ENCODE measurements around the gene TXNRD2. TPM values are rescaled to one million over a fixed set of nuclear protein-coding genes. Genes with fewer than 3 reads are reported as not detected.

TXNRD2 gene
- total and polyA plus RNA-seq, 8 donors: 9.6 to 41.6 (median 14.8) TPM

DNA sequence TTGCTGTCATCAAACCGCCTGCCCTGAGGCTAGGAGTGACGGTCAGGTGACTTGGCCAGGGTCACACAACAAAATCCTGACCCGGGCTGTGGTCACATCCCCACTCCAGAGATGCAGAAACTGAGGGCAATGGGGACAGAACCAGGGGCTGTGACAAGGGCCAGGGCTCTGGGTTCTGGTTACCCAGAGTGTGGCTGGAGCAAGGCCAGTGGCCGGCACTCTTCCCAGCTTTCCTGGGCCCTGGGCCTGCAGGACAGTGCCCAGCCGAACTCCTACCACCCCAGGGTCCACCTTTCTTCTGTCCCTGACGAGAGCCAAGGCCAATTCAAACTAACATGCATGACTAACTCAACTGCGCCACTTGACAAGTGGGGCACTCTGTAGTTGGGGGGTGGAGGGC, 39.1 kb upstream of the TXNRD2 start:
- DNase-seq: peak in 1 of 6 donors; percentile 38
- no peak for FAIRE-seq
- intact Hi-C loops (cut with DNase I): no loop called here
- Histone ChIP-seq H3K9me3 (no peaks in the 10 kb centered on the region), H3K36me3 (no peaks in the 10 kb centered on the region), H3K27ac (no peak overlapping the region), H3K27me3 (no peaks in the 10 kb centered on the region), H3K4me1 (peaks cover 0 to under 1% (median 0%) of the 10 kb centered on the region in 3 donors), H3K4me3 (no peak overlapping the region)
- 82 to 88% methylated on average over 7 of the region's 7 CpGs for WGBS, 2 donors
- ATAC-seq: no peak
- TF ChIP-seq, protein P1, sequence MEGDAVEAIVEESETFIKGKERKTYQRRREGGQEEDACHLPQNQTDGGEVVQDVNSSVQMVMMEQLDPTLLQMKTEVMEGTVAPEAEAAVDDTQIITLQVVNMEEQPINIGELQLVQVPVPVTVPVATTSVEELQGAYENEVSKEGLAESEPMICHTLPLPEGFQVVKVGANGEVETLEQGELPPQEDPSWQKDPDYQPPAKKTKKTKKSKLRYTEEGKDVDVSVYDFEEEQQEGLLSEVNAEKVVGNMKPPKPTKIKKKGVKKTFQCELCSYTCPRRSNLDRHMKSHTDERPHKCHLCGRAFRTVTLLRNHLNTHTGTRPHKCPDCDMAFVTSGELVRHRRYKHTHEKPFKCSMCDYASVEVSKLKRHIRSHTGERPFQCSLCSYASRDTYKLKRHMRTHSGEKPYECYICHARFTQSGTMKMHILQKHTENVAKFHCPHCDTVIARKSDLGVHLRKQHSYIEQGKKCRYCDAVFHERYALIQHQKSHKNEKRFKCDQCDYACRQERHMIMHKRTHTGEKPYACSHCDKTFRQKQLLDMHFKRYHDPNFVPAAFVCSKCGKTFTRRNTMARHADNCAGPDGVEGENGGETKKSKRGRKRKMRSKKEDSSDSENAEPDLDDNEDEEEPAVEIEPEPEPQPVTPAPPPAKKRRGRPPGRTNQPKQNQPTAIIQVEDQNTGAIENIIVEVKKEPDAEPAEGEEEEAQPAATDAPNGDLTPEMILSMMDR (IDR thresholded peaks at IDR 0.05): no peak

DNA sequence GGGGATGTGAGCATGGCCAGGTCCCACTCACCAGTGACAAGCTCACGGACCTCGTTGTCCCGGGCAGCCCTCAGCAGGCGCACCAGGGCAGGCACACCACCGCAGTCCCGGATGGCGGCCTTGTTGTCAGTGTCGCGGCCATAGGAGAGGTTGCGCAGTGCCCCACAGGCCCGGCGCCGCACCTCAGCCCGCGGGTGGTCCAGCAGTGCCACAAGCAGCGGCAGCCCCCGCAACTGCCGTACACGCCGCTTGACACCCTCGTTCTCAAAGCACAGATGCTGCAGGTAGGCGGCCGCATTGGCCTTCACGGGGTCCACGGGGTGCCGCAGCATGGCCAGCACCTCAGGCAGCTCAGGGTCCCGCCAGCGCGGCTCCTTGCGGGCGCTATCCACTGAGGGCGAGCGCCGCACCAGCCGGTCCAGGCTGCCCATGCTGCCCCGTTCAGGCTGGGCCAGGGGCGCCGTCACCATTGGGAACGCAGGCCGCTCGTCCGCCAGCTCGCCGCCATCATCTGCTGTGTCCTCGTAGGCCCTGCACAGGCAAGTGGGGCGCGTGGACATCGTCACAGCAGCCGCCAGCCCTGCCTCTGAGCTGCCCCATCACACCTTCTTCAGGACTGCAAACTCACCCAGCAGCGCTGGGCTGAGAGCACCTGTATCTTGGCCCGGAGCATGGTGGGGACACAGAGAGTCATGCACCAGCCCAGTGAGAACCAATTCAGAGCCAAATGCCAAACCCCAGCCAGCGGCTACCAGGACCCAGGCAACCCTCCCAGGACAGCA, 38.3 kb upstream of the TXNRD2 start:
- no peaks in the 10 kb centered on the region for H3K9me3 ChIP-seq
- ATAC-seq (no peak), DNase-seq (peak in 2 of 6 donors; percentile 21 to 67), FAIRE-seq (no peak)
- TF ChIP-seq, protein P1 (IDR thresholded peaks at IDR 0.05): no peak
- no peaks in the 10 kb centered on the region for H3K27me3 ChIP-seq
- intact Hi-C loops (cut with DNase I): loop anchor here in 2 of 3 donors (10.0 kb wide), 3 partner anchors 45 to 305 kb away; partner anchors contain the start of gene TANGO2 (in 1 of the 2)
- H3K27ac ChIP-seq: no peak overlapping the region
- WGBS, 2 donors: 93 to 95% methylated on average over 52 of the region's 52 CpGs
- no peak overlapping the region for H3K4me3 ChIP-seq
- no peaks in the 10 kb centered on the region for H3K36me3 ChIP-seq
- H3K4me1 ChIP-seq: no peaks in the 10 kb centered on the region

DNA sequence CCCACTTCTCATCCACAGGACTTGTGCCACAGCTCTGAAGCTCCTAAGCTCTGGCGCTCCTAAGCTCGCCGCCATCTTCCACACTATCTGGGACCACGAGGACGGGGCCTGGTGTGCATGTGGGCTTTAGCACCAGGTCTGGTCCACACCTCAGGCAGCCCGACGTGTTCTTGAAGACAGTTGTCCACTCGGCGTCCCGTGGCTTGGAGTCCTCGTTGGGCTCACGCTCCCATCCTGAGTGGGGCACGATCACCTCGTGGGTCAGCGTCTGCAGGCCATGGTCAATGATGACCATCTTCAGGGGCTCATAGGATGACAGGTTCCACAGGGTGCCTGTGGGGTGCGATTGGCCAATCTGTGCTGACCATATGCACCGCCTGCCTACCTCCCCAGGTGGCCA, 37.1 kb upstream of the TXNRD2 start:
- DNase-seq: no peak
- Histone ChIP-seq H3K9me3 (no peaks in the 10 kb centered on the region), H3K4me1 (no peaks in the 10 kb centered on the region), H3K4me3 (no peak overlapping the region), H3K27me3 (no peaks in the 10 kb centered on the region), H3K36me3 (no peaks in the 10 kb centered on the region), H3K27ac (no peak overlapping the region)
- intact Hi-C loops (cut with DNase I): loop anchor here in 2 of 3 donors (10.0 kb wide), 3 partner anchors 46 to 306 kb away; partner anchors contain the start of gene TANGO2 (in 1 of the 2)
- no peak for ATAC-seq
- TF ChIP-seq, protein P1 (IDR thresholded peaks at IDR 0.05): no peak
- WGBS, 2 donors: 94 to 96% methylated on average over 17 of the region's 17 CpGs
- FAIRE-seq: no peak

DNA sequence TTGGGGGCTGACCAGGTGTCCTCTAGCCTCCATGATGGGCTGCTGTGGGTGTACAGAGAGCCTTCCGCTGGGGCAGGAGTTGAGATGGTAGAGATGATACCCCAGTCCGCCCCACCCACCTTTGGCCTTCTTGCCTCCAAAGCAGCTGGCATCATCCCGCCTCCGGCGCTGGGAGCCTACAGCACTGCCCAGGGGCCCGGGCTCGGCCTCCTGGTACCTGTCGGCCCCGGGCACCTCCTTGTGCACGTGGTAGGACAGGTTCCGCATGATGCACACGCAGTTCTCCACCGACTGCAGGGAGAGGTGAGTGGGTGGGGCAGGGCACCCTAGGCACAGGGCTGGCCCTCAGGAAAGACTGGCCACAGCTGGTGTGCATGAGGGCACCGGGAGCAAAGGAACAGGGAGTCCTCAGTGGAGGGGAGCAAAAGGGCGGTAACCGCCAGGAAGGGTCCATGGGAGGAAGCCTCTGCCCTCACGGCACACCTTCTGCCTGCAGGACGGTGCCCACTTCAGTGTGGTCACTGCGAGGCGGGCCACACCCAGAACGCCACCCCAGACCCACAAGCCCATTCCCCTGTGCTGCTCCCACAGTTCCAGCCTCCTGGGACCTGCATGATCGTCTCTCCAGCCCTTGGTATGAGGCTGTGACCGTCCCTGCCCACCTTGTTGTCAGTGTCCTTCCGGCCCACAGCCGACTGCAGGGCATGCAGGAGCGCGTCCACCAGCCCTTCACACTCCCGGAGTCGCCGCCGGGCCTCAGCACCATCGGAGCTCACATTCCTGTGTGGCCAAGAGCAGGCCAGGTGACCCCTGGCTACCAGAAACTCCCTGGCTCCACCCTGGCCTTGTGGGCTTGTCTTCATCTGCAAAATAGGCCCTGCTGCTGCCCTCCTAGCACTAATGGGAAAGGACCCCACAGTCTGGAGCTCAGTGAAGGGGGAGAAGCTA, 36.0 kb upstream of the TXNRD2 start:
- Histone ChIP-seq H3K4me3 (no peak overlapping the region), H3K27me3 (no peaks in the 10 kb centered on the region), H3K9me3 (no peaks in the 10 kb centered on the region), H3K4me1 (no peaks in the 10 kb centered on the region), H3K27ac (no peak overlapping the region), H3K36me3 (no peaks in the 10 kb centered on the region)
- no peak for DNase-seq
- 90% methylated on average over 25 to 32 of the region's 32 CpGs for WGBS, 2 donors
- no peak for FAIRE-seq
- TF ChIP-seq, protein P1 (IDR thresholded peaks at IDR 0.05): no peak
- intact Hi-C loops (cut with DNase I): loop anchor here in 2 of 3 donors (10.0 kb wide), 3 partner anchors 47 to 307 kb away; partner anchors contain the start of gene TANGO2 (in 1 of the 2)
- ATAC-seq: no peak
